Fibroblast of skin of right biceps (primary cell): ENCODE measurements around the gene MPP4.
"Not testable (repeated sequence)": the region's sequence is repeated elsewhere in the genome, so short reads cannot be mapped to it uniquely, and the experiment has no call there.

Source experiments
- DNase-seq: peaks from one replicate; pipeline ENCODE4 v3.0.0-alpha.2; 2013

MPP4 gene

GRCh38 chr2:201698588-201699226, at the start of gene MPP4:
MPP4 (minus strand) TSS chr2:201698644; CDS start chr2:201693954, 4,690 bp downstream.
- peak; percentile 85 for DNase-seq

- DNase-seq = no peak
These were observed 48.1 kb upstream of the MPP4 start for GRCh38 chr2:201746551-201746950.

GRCh38 chr2:201735486-201735885, 37.0 kb upstream of the MPP4 start:
- no peak for DNase-seq

- no peak for DNase-seq
These were observed 35.7 kb upstream of the MPP4 start for GRCh38 chr2:201734111-201734510.

- DNase-seq = peak; percentile 17
These were observed 35.1 kb upstream of the MPP4 start for GRCh38 chr2:201733544-201733943.

GRCh38 chr2:201730651-201731285, 32.3 kb upstream of the MPP4 start:
- no peak for DNase-seq

- DNase-seq = no peak
These were observed 17.0 kb upstream of the MPP4 start for GRCh38 chr2:201715459-201715858.

- DNase-seq = no peak
These were observed 14.3 kb upstream of the MPP4 start for GRCh38 chr2:201712726-201713125.

- DNase-seq = no peak
These were observed 11.3 kb upstream of the MPP4 start for GRCh38 chr2:201709747-201710146.

GRCh38 chr2:201709049-201709448, 10.6 kb upstream of the MPP4 start:
- DNase-seq = no peak

- DNase-seq = peak; percentile 73
These were observed 9.3 kb upstream of the MPP4 start for GRCh38 chr2:201707753-201708152.

- DNase-seq = no peak
These were observed 8.7 kb upstream of the MPP4 start for GRCh38 chr2:201707142-201707541.

GRCh38 chr2:201704536-201704935, 6.1 kb upstream of the MPP4 start:
- DNase-seq = peak; percentile 47

GRCh38 chr2:201701646-201702045, 3.2 kb upstream of the MPP4 start:
- no peak for DNase-seq

GRCh38 chr2:201699416-201699815, 972 bp upstream of the MPP4 start:
- no peak for DNase-seq

GRCh38 chr2:201697899-201698298, 545 bp downstream of the MPP4 start:
- DNase-seq = peak; percentile 92

GRCh38 chr2:201696151-201696659, 2.2 kb downstream of the MPP4 start:
- peak; percentile 98 for DNase-seq

- no peak for DNase-seq
These were observed 13.3 kb downstream of the MPP4 start for GRCh38 chr2:201685156-201685555.

- no peak for DNase-seq
These were observed 17.7 kb downstream of the MPP4 start for GRCh38 chr2:201680743-201681142.

GRCh38 chr2:201678401-201678800, 20.0 kb downstream of the MPP4 start:
- no peak for DNase-seq

GRCh38 chr2:201675454-201675853, 23.0 kb downstream of the MPP4 start:
- DNase-seq = no peak

- no peak for DNase-seq
These were observed 23.6 kb downstream of the MPP4 start for GRCh38 chr2:201674794-201675193.

GRCh38 chr2:201674298-201674697, 24.1 kb downstream of the MPP4 start:
- no peak for DNase-seq

GRCh38 chr2:201673546-201673945, 24.9 kb downstream of the MPP4 start:
- DNase-seq = no peak

- not testable (repeated sequence) for DNase-seq
These were observed 27.2 kb downstream of the MPP4 start for GRCh38 chr2:201671205-201671604.
